GM20000 (cell line): ENCODE measurements around the gene CHST6.
"Not testable (repeated sequence)": the region's sequence is repeated elsewhere in the genome, so short reads cannot be mapped to it uniquely, and the experiment has no call there.

Experiments
- DNase-seq: peaks from one replicate; pipeline ENCODE4 v3.0.0; 2012; ENCODE audit warnings: low spot score
- TF ChIP-seq, protein P1 (sequence below): IDR thresholded peaks from 2 replicates; pipeline ENCODE4 v1.5.1; 2012; ENCODE audit warnings: mild to moderate bottlenecking, control low read depth; ENCODE audit errors: extremely low read depth, missing control alignments

CHST6 gene

DNA sequence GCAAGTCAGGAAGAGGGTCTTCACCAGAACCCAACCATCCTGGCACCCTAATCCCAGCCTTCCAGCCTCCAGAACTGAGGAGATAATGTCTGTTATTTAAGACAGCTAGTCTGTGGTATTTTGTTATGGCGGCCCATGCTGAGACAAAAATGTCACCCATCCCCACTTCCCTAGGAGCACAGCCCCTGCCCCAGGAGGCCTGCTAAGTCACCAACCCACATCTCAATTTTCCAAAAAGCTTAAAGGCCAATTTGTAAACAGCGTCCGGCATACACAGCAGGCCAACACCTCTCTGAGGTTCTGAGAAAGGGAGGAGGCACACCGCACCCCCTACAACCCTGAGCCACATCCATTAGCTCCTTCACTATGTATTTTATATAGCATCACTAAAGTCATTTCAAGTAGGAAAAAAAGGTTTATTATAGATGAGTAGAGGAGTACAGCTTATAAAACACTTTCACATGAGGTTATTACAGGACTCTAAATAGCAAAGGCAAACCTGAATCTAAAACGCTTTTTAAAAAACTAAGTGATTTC lies 37.7 kb downstream of the CHST6 start:
- no peak for DNase-seq
- TF ChIP-seq, protein P1, sequence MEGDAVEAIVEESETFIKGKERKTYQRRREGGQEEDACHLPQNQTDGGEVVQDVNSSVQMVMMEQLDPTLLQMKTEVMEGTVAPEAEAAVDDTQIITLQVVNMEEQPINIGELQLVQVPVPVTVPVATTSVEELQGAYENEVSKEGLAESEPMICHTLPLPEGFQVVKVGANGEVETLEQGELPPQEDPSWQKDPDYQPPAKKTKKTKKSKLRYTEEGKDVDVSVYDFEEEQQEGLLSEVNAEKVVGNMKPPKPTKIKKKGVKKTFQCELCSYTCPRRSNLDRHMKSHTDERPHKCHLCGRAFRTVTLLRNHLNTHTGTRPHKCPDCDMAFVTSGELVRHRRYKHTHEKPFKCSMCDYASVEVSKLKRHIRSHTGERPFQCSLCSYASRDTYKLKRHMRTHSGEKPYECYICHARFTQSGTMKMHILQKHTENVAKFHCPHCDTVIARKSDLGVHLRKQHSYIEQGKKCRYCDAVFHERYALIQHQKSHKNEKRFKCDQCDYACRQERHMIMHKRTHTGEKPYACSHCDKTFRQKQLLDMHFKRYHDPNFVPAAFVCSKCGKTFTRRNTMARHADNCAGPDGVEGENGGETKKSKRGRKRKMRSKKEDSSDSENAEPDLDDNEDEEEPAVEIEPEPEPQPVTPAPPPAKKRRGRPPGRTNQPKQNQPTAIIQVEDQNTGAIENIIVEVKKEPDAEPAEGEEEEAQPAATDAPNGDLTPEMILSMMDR, result no peak

DNA sequence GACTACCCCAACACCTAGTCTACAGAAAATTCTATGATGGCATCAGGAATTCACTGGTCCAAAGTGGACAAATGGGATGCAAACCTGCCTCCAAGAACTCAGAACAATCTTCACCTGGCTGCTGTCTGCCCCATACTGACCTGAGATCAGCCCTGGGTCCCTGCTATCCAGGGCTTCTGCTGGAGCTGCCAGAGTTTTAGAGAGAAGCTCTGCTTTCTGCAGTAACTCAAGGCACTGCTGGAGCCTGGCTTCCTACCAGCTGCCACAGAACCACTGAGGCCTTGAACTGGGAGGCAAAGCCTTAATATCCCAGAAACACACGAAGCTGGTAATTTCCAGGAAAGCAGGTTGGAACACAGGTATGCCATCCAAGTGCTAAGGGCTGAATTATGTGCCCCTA lies 38.3 kb downstream of the CHST6 start:
- DNase-seq, result no peak
- TF ChIP-seq, protein P1, result no peak

DNA sequence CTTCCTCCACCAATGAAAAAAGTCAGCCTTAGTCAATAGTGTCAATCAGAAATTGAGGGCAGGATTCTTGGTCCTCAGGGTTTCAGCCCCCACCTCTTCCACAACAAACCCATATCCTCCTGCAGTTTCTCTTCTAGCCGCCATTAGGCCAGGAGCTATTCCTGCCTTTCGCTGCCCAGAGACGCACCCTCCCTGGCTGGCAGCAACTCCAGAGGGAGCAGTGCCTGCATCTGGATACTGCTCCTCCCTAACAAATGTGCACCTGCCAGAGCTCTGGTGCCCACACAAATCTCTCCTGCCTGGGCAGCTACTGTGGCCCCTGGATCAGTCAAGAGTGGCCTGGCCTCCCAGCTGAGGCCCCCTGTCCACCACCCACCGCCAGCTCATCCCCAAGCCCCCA lies 38.8 kb downstream of the CHST6 start:
- not testable (repeated sequence) for DNase-seq

DNA sequence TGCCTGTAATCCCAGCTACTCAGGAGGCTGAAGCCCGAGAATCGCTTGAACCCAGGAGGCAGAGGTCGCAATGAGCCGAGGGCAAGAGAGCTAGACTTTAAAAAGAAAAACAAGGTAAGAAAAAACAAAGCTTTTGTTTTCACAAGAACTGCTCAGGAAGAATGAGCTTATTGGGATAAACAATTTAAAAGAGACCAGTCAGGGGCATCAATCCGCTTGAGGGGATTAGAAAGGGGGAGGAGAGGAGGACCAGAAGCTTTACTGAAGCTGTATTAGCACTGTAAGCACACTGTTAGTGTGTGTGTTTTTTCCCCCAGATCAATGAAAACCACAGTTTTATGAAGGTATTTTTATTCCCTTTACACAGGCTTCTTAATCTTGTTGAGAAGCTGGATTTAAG lies 39.6 kb downstream of the CHST6 start:
- TF ChIP-seq, protein P1, result no peak
- DNase-seq, result no peak

DNA sequence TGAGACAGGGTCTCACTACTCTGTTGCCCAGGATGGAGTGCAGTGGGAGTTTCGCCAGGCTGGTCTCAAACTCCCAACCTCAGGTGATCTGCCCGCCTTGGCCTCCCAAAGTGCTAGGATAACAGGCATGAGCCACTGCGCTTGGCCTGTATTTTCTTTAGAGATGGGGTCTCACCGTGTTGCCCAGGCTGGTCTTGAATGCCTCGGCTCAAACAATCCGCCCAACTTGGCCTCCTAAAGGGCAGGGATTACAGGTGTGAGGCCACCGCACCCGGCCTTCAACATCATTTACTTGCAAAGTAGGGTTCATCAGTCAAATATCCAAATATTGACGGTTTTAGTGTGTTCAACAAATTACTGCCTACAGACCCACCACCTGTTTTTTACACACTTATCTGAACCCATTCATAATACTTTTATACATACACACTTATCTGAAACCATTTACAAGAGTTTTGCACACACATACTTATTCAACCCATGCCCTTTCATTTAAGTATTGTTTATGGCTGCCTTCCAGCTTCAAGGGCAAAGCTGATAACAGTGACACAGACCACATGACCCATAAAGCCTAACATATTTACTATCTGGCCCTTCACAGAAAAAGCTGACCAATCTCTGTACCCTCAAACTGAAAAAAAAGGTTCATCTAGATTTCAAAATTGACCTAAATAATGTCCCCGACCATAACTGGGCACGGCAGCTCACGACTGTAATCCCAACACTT lies 42.6 kb downstream of the CHST6 start:
- no peak for DNase-seq
- TF ChIP-seq, protein P1, result no peak

DNA sequence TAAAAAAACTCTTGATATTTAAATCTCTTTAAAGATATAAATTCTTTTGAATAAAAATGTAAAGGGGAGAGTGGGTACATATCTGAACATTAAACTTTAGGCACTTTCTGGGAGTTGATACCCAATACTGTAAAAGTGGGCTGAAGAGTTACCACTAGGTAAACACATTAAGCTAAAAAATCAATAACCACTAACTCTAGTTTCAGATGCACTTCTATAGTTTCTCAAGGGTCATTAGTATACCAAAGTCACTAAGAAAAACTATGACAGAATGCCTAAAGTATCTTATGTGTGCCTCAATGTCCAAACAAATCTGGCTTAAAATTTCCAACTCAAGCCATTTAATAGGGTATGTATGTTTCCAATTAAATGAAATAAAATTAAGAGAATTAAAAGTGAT lies 48.8 kb downstream of the CHST6 start:
- DNase-seq, result no peak
- TF ChIP-seq, protein P1, result no peak

DNA sequence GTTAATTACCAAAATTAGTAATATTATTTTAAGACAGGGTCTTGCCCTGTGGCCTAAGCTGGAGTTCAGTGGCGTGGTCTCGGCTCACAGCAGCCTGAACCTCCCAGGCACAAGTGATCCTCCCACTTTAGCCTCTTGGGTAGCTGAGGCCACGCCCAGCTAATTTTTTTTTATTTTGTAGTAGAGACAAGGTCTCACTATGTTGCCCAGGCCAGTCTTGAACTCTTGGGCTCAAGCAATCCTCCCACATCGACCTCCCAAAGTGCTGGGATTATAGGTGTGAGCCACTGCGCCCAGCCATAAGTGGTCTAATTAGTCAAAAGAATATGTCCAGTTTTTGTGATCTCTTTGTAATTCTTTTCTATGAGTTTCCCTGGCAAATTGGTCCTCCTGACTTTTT lies 49.9 kb downstream of the CHST6 start:
- no peak for DNase-seq
- TF ChIP-seq, protein P1, result no peak

DNA sequence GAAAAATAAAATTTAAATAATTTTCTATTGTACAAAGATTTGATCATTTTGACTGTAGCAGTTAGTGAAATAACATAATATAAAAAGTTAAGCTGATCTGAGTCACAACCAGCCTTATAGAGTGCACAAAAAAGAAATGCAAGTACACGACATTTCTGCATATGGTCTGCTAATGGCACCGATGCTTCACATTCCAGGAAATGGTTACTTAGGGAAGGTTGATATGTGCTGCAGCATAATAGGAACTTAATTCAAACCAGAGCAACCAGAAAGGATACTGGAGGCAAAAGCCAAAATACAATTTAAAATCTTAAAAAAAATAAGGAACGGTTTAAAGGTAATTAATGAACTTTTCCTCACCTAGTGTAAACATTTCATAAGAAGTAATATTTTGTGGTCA lies 51.9 kb downstream of the CHST6 start:
- no peak for DNase-seq
- TF ChIP-seq, protein P1, result no peak
